Vagina (tissue), 2 donors: ENCODE measurements around the gene TBCE. TPM values are rescaled to one million over a fixed set of nuclear protein-coding genes. Genes with fewer than 3 reads are reported as not detected.

Source experiments
- DNase-seq, 2 donors: peaks; one replicate each; pipeline ENCODE4 v3.0.0-alpha.2; 2017; ENCODE audit errors: extremely low spot score in 2 of 2
- H3K27ac ChIP-seq: fragments of 200-600 bp; sonication (generic); one replicate; pipeline ENCODE4 v1.5.1; 2019
- H3K27me3 ChIP-seq: fragments of 200-600 bp; sonication (generic); one replicate; pipeline ENCODE4 v1.5.1; 2019
- H3K36me3 ChIP-seq, 2 donors: fragments of 200-600 bp; sonication (generic); one replicate each; pipeline ENCODE4 v1.5.1; 2017 to 2019
- H3K4me1 ChIP-seq: fragments of 200-600 bp; sonication (generic); one replicate; pipeline ENCODE4 v1.5.1; 2019
- H3K4me3 ChIP-seq, 2 donors: fragments of 200-600 bp; sonication (generic); 1 replicate in 1 of 2; 2 replicates in 1 of 2; pipeline ENCODE4 v1.5.1; 2016 to 2019
- H3K9me3 ChIP-seq: fragments of 200-600 bp; sonication (generic); one replicate; pipeline ENCODE4 v1.5.1; 2019
- POLR2A ChIP-seq, 2 donors: fragments of 450-650 bp; IDR thresholded peaks; one replicate each; pipeline ENCODE4 v1.6.1; 2017; ENCODE audit warnings: antibody characterized with exemption in 2 of 2, mild to moderate bottlenecking in 2 of 2, moderate library complexity in 2 of 2
- POLR2AphosphoS5 ChIP-seq, 2 donors: sonication (generic); formaldehyde crosslinking; IDR thresholded peaks; one replicate each; pipeline ENCODE4 v1.9.0; 2017; ENCODE audit warnings: antibody characterized with exemption in 2 of 2, mild to moderate bottlenecking in 2 of 2, low read depth in 1 of 2; ENCODE audit not compliant: insufficient read depth in 1 of 2
- intact Hi-C: fragments of 100-400 bp; cut with DNase I; formaldehyde crosslinking; loops from one replicate; pipeline ENCODE4 v1.15.1; 2023
- total RNA-seq: library from RNA; depleted of rRNA; stranded (reverse); fragments of >200 nt; gene quantifications from one replicate; pipeline ENCODE4 v1.2.3, GENCODE V29; 2016
- TF ChIP-seq, protein P1 (sequence below), 3 experiments: fragments of 450-650 bp in 2 of 3; fragments of 200-600 bp in 1 of 3; sonication (generic) in 1 of 3; IDR thresholded peaks; one replicate each; pipeline ENCODE4 v1.5.1; 2017 to 2019; ENCODE audit warnings: antibody characterized with exemption in 3 of 3, mild to moderate bottlenecking in 2 of 3, moderate library complexity in 2 of 3

Gene TBCE
- total RNA-seq, 1 donor from 2014 or later = 23.6 TPM

DNA sequence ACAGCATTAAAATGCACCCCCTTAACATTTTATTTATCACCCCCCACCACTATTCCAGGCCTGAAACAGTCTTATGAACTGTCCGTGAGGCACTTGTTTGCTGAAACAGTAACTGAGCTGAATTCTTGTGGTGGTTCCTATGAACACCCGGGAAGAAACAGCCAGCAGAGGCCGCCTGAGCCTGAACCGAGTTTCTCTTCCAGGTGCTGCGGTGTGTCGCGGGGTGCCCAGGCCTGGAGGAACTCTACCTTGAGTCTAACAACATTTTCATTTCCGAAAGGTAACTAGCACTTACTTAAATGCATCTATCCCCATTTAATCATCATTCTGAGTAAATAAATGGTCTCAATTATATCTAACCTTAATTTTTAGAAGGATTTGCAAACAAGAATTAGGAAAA, 66.8 kb downstream of the TBCE start:
- DNase-seq = no peak
- H3K4me3 ChIP-seq = no peak overlapping the region
- no peaks in the 10 kb centered on the region for H3K27me3 ChIP-seq
- TF ChIP-seq, protein P1, sequence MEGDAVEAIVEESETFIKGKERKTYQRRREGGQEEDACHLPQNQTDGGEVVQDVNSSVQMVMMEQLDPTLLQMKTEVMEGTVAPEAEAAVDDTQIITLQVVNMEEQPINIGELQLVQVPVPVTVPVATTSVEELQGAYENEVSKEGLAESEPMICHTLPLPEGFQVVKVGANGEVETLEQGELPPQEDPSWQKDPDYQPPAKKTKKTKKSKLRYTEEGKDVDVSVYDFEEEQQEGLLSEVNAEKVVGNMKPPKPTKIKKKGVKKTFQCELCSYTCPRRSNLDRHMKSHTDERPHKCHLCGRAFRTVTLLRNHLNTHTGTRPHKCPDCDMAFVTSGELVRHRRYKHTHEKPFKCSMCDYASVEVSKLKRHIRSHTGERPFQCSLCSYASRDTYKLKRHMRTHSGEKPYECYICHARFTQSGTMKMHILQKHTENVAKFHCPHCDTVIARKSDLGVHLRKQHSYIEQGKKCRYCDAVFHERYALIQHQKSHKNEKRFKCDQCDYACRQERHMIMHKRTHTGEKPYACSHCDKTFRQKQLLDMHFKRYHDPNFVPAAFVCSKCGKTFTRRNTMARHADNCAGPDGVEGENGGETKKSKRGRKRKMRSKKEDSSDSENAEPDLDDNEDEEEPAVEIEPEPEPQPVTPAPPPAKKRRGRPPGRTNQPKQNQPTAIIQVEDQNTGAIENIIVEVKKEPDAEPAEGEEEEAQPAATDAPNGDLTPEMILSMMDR (IDR thresholded peaks at IDR 0.05) = no peak
- TF ChIP-seq POLR2AphosphoS5 (IDR thresholded peaks at IDR 0.05; ENCODE audit: insufficient read depth in 1 of 2, low read depth in 1 of 2) (no peak), POLR2A (IDR thresholded peaks at IDR 0.05) (no peak)
- intact Hi-C loops = no loop called here
- no peaks in the 10 kb centered on the region for H3K4me1 ChIP-seq
- peaks cover 0 to 40% of the 10 kb centered on the region in 2 donors for H3K36me3 ChIP-seq
- H3K9me3 ChIP-seq = no peaks in the 10 kb centered on the region
- no peak overlapping the region for H3K27ac ChIP-seq

DNA sequence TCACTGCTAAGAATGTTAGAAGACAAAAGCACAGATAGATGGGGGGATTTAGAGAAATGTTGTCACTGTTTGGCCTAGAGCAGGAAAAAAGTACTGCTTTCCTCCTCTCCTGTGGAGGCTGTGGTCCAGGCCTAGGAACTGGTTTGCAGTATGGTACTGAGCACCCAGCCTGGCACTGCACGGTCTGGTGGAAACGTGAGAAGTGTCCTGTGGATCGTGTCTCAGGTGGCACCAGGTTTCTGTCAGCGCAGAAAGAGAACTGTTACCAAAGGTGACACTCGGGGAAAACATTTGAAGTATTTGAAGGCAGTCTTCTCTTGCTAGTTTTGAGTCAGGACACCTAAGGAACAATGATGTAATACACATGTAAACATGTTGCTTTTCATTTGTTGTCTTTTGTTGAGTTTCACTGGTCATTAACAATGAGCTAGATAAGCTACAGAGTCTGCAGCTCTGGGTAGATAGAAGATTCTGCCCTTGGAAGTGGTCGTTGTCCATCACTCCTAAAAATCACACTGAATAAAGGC, 74.0 kb downstream of the TBCE start:
- TF ChIP-seq POLR2A (IDR thresholded peaks at IDR 0.05) (no peak), POLR2AphosphoS5 (IDR thresholded peaks at IDR 0.05; ENCODE audit: insufficient read depth in 1 of 2, low read depth in 1 of 2) (no peak)
- TF ChIP-seq, protein P1 (IDR thresholded peaks at IDR 0.05) = no peak
- H3K4me3 ChIP-seq = no peak overlapping the region
- no peaks in the 10 kb centered on the region for H3K9me3 ChIP-seq
- peaks cover 0 to 59% of the 10 kb centered on the region in 2 donors for H3K36me3 ChIP-seq
- no peak for DNase-seq
- no peaks in the 10 kb centered on the region for H3K27me3 ChIP-seq
- no peaks in the 10 kb centered on the region for H3K4me1 ChIP-seq
- intact Hi-C loops = no loop called here
- no peak overlapping the region for H3K27ac ChIP-seq

DNA sequence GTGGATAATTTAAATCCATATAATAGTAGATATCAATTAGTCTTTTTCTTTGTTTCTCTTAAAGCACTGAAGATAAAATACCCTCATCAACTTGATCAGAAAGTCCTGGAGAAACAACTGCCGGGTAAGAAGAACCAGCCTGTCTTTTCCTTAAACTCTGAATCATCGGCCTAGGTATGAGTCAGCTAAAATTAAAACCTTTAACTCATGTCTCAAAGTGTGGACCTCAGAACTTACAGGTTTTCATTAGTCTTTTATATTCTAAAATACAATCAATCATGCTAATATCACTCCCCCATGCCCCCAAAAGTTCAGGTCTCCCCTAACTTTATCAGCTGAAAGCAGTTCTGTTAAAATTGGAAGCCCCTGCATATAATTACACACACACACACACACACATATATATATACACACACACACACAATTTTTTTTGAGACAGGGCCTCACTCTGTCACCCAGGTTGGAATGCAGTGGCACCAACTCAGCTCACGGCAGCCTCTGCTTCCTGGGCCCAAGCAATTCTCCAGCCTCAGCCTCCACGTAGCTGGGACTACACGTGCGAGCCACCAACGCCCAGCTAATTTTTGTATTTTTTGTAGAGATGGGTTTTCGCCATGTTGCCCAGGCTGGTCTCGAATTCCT, 75.7 kb downstream of the TBCE start:
- Histone ChIP-seq H3K4me1 (no peaks in the 10 kb centered on the region), H3K36me3 (peaks cover 0 to 49% of the 10 kb centered on the region in 2 donors), H3K4me3 (no peak overlapping the region), H3K27me3 (no peaks in the 10 kb centered on the region), H3K9me3 (no peaks in the 10 kb centered on the region), H3K27ac (no peak overlapping the region)
- no peak for DNase-seq
- intact Hi-C loops = no loop called here
- TF ChIP-seq, protein P1 (IDR thresholded peaks at IDR 0.05) = no peak
- TF ChIP-seq POLR2A (IDR thresholded peaks at IDR 0.05) (no peak), POLR2AphosphoS5 (IDR thresholded peaks at IDR 0.05; ENCODE audit: insufficient read depth in 1 of 2, low read depth in 1 of 2) (no peak)

DNA sequence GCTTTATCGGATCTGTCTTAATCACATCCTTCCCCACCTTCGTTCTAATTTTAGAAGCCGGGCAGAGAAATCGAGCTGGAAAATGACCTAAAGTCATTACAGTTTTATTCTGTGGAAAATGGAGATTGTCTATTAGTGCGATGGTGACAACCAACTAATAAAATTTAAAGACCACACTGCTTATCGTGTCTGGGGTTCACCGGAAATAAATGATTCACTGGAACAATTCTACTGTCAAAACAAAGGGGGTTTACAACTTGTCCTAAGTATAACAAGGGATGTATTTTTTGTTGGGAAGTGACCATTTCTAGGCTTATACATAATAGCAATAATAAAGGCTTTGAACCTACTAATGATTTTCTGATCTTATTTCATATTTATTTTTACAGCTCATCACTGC, 81.4 kb downstream of the TBCE start:
- Histone ChIP-seq H3K4me3 (no peak overlapping the region), H3K9me3 (no peaks in the 10 kb centered on the region), H3K36me3 (peaks cover 0 to 43% of the 10 kb centered on the region in 2 donors), H3K27me3 (no peaks in the 10 kb centered on the region), H3K27ac (no peak overlapping the region), H3K4me1 (no peaks in the 10 kb centered on the region)
- TF ChIP-seq POLR2A (IDR thresholded peaks at IDR 0.05) (no peak), POLR2AphosphoS5 (IDR thresholded peaks at IDR 0.05; ENCODE audit: insufficient read depth in 1 of 2, low read depth in 1 of 2) (no peak)
- TF ChIP-seq, protein P1 (IDR thresholded peaks at IDR 0.05) = no peak
- intact Hi-C loops = no loop called here
- no peak for DNase-seq

DNA sequence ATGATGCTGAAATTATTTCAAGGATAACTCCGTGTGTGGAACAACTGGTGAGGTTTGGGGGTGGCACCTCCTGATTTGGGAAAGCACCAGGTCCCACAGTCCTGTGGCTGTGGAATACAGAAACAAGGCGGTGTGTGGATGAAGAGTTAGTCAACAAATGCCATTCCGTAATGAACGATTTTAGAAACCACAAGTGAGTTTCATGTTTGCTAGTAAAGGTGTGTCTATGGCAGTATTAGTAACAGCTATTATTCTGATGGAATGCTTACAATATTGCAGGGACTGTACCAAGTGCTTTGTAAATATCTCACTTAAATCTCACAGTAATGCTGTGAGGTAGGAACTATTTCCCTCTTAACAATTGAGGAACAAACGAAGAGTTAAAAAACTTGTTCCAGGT, 83.2 kb downstream of the TBCE start:
- Histone ChIP-seq H3K9me3 (no peaks in the 10 kb centered on the region), H3K4me3 (no peak overlapping the region), H3K4me1 (no peaks in the 10 kb centered on the region), H3K27ac (no peak overlapping the region), H3K36me3 (peaks cover 0 to 35% of the 10 kb centered on the region in 2 donors), H3K27me3 (no peaks in the 10 kb centered on the region)
- TF ChIP-seq POLR2AphosphoS5 (IDR thresholded peaks at IDR 0.05; ENCODE audit: insufficient read depth in 1 of 2, low read depth in 1 of 2) = no peak
- TF ChIP-seq, protein P1 (IDR thresholded peaks at IDR 0.05) = no peak
- TF ChIP-seq POLR2A (IDR thresholded peaks at IDR 0.05) = no peak
- intact Hi-C loops = no loop called here
- no peak for DNase-seq
